HUES48 (cell line): ENCODE data around the gene IL2RA.

Source experiments
- H3K27ac ChIP-seq: one replicate; pipeline ENCODE4 v1.7.0; 2013; ENCODE audit warnings: low read depth, low read length, inconsistent platforms
- H3K27me3 ChIP-seq: 2 replicates; pipeline ENCODE4 v1.6.1; 2013; ENCODE audit warnings: mild to moderate bottlenecking, low read length; ENCODE audit not compliant: control insufficient read depth, insufficient read depth
- H3K36me3 ChIP-seq: 2 replicates; pipeline ENCODE4 v1.6.1; 2013; ENCODE audit warnings: low read length; ENCODE audit not compliant: control insufficient read depth, insufficient read depth
- H3K4me1 ChIP-seq: 2 replicates; pipeline ENCODE4 v1.6.1; 2013; ENCODE audit warnings: mild to moderate bottlenecking, low read length; ENCODE audit not compliant: control insufficient read depth, insufficient read depth
- H3K4me3 ChIP-seq: 2 replicates; pipeline ENCODE4 v1.5.1; 2013; ENCODE audit warnings: mild to moderate bottlenecking, low read depth, low read length
- H3K9ac ChIP-seq: 2 replicates; pipeline ENCODE4 v1.6.1; 2013; ENCODE audit warnings: mild to moderate bottlenecking, low read depth, low read length, moderate library complexity
- H3K9me3 ChIP-seq: 2 replicates; pipeline ENCODE4 v1.6.1; 2013; ENCODE audit warnings: low read length; ENCODE audit not compliant: control insufficient read depth, insufficient read depth

IL2RA gene

DNA sequence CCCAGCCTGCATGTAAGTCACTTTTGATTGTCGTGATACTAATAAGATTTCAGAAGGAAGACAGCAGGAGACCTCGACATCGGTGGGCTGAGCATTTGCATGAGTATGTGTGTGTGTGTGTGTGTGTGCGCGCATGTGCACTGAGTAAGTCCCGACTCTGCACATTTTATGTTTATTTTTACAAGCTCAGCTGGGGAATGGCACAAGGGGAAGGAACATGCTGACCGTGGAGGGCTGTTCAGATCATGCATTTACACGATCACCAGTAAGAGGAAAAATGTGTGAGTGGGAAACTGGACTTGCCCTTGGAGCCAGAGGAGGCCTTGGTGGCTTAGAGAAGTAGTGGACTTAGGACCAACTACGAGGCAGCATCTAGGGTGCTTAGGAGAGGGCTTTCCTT is 41.3 kb downstream of the IL2RA start:
- no peak overlapping the region for H3K9ac ChIP-seq
- H3K4me3 ChIP-seq = no peak overlapping the region
- no peak overlapping the region for H3K27ac ChIP-seq
- H3K36me3 ChIP-seq = no peaks in the 10 kb centered on the region
- H3K4me1 ChIP-seq = no peaks in the 10 kb centered on the region
- H3K27me3 ChIP-seq = no peaks in the 10 kb centered on the region
- H3K9me3 ChIP-seq = no peaks in the 10 kb centered on the region

DNA sequence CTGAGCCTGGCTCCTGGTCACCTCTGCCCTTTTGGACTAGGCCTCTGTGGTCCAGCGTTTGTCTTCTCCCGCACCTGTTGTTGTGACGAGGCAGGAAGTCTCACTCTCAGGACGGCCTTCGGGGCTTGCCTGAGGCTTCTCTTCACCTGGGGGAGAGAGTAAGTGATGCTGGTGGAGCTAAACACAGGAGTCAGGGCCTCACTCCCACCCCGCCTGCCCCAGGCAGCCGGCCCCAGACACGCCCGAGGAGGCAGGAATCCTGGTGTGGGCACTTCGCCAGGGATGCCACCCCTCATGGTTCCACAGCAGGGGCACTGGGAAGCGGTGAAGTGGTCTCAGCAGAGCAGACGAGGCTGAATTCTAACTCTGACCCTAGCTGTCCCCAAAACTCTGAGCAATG is 42.4 kb downstream of the IL2RA start:
- Histone ChIP-seq H3K27ac (no peak overlapping the region), H3K4me3 (no peak overlapping the region), H3K9ac (no peak overlapping the region), H3K27me3 (no peaks in the 10 kb centered on the region), H3K9me3 (no peaks in the 10 kb centered on the region), H3K4me1 (no peaks in the 10 kb centered on the region), H3K36me3 (no peaks in the 10 kb centered on the region)

DNA sequence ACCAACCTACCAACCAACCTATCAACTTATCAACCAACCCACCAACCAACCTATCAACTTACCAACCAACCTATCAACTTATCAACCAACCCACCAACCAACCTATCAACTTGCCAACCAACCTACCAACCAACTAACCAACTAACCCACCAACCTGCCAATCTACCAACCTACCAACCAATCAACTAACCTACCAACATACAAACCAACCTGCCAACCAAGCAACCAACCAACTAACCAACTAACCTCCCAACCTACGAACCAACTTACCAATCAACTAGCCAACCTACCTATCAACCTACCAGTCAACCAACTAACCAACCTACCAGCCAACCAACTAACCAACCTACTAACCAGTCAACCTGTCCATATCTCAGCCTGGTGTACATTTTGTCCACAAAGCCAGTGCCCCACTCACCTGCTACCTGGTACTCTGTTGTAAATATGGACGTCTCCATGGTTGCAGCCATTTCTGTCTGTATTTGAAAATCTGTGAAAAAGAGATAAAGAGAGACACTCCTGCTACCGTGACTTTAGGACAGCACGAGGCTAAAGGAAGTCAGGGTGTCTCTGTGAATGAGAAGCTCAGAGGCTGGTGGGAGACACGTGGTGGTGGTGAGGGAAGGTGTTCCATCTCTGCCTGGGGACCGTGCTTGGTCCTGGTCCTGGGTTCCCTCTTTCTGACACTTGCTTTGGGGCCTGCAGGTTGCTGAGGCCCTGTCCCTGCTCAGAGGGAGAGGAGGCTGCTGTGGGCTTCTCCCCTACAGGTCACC is 43.0 kb downstream of the IL2RA start:
- Histone ChIP-seq H3K9ac (no peak overlapping the region), H3K4me3 (no peak overlapping the region)

DNA sequence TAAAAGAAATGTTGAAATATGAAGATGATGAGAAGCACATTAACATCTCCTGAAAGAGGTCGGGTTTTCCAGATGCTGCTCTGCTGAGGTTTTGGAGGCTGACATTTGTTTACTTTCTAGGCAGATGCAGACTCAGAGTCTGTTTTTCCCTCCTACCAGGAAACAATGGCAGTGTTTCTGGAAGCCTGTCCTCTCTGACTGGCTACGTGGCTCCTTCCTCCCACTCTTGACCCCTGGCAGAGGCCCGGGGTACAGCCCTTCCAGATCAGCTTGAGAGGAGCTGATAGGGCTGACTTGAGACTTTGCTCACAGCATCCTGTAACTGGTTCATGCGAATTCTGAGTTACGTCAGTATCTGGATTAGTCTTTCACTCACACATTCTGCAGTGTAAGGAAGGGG is 43.7 kb downstream of the IL2RA start:
- H3K27me3 ChIP-seq = no peaks in the 10 kb centered on the region
- no peaks in the 10 kb centered on the region for H3K4me1 ChIP-seq
- no peaks in the 10 kb centered on the region for H3K9me3 ChIP-seq
- H3K9ac ChIP-seq = no peak overlapping the region
- H3K4me3 ChIP-seq = no peak overlapping the region
- H3K36me3 ChIP-seq = no peaks in the 10 kb centered on the region
- no peak overlapping the region for H3K27ac ChIP-seq

More for the DNA sequence above, 43.0 kb downstream of the IL2RA start:
- Histone ChIP-seq H3K27ac (no peak overlapping the region), H3K27me3 (no peaks in the 10 kb centered on the region), H3K9me3 (no peaks in the 10 kb centered on the region), H3K36me3 (no peaks in the 10 kb centered on the region), H3K4me1 (no peaks in the 10 kb centered on the region)

DNA sequence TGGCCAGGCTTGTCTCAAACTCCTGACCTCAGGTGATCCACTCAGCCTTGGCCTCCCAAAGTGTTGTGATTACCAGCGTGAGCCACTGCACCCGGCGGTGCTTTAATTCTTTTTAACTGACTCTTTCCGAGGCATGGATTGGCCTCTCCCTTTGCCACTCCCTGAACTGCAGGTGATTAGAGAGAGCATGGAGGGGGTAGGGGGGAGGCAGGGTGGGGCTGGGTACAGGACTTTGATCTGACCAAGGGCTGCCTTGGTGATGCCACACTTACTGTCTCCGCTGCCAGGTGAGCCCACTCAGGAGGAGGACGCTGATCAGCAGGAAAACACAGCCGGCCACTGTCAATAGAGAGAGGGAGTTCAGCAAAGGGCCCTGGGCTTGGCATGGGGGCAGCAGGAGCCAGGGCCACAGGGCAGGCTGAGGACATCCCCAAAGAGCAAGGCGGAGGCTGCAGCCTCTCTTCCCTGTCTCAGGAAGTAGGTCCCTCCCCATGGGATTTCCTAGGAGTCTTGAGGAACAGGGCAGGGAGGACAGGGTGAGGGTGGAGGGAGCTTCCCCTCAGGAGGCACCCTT is 44.3 kb downstream of the IL2RA start:
- Histone ChIP-seq H3K9ac (no peak overlapping the region), H3K4me1 (no peaks in the 10 kb centered on the region), H3K4me3 (no peak overlapping the region), H3K9me3 (no peaks in the 10 kb centered on the region), H3K27ac (no peak overlapping the region), H3K36me3 (no peaks in the 10 kb centered on the region), H3K27me3 (no peaks in the 10 kb centered on the region)

DNA sequence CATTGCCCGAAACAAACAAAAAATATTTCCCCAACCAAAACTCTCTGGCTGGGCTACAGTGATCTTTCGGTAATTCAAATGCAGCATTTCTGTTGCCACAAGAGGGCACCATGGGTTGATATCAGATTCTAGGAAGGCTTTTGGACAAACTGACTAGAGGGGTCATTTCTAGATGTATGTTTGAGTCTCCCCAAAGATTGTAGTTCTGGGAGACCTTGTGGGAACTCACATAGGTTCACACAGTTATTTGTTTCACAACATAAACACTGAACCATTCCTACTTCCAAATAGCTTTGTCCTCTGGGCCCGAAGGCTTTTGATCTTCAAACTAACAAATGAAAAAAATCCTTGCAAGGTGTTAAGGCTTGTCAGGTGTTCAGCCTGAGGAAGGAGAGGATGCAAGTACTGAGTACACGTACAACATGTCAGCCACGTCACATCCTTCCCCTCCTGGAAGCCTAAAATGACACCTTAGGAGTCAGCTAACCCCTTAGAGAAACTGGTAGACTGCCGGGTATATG is 47.9 kb downstream of the IL2RA start:
- Histone ChIP-seq H3K27me3 (no peaks in the 10 kb centered on the region), H3K9ac (no peak overlapping the region), H3K36me3 (no peaks in the 10 kb centered on the region), H3K4me3 (no peak overlapping the region), H3K9me3 (no peaks in the 10 kb centered on the region), H3K4me1 (0 out of 2 replicates have a peak, but pooled peaks cover 4% of the 10 kb centered on the region), H3K27ac (no peak overlapping the region)

DNA sequence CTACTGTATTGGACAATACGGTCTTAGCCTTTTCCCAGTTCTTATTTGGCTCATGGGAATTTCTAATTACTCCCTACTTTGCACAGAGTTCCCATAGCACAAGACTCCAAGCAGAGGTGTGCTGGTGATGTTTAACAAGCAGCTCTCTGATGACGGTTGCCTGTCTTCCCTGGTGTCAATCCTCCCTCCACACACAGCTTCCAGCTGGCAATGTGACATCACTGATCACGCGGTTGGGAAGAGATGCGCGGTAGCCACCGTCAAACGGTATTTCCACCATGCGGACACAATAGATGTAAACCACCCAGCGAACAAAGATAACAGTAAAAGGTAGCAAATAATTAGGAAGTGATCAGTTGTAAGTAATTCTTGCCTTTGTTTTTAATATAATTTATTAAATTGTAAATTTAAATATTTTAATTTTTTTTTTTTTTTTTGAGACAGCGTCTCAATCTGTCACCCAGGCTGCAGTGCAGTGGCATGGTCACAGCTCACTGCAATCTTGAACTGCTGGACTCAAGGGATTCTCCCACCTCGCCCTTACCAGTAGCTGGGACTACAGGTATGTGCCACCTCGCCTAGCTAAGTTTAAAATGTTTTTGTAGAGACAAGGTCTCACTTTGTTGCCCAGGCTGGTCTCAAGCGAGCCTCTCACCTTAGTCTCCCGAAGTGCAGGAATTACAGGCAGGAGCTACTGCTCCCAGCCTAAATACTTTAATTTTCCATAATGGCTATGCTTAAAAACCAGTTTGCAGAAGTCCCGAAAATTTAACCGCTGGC is 48.6 kb downstream of the IL2RA start:
- Histone ChIP-seq H3K9ac (no peak overlapping the region), H3K27ac (no peak overlapping the region), H3K4me1 (0 out of 2 replicates have a peak, but pooled peaks cover 4% of the 10 kb centered on the region), H3K4me3 (no peak overlapping the region), H3K9me3 (no peaks in the 10 kb centered on the region), H3K36me3 (no peaks in the 10 kb centered on the region), H3K27me3 (no peaks in the 10 kb centered on the region)

DNA sequence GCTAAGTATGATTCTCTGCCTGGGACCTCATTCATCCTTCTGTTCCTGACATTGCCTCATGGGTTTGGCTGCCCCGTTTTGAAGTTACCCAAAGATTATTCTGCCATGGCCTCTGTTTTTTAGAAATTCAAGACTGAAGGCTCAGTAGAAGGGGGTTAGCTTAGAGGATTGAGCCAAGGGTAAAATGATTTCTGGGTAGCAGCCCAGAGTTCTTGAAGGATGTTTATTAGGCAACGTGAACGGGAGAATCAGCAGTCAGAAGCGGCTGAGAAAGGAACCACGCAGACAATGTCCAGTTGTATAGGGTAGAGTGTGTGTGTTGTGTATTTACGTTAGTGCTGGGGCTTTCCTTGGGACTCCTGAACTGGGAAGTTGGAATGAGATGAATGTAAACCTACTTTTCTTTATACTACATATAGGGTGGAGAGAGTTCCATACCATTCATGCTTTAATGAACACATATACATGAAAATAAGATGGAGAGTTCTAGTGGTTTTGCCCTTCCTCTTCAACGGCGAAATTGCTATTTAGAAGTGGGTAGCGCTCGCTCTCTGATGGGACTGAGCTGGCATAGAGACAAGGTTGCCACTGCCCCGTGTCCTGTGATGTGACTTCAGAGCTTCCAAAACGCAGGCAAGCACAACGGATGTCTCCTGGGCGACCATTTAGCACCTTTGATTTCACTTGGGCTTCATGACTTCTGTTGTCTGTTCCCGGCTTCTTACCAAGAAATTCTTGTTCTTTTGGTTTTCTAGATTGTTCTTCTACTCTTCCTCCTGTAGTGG is 49.9 kb downstream of the IL2RA start:
- no peaks in the 10 kb centered on the region for H3K27me3 ChIP-seq
- H3K9ac ChIP-seq = no peak overlapping the region
- no peak overlapping the region for H3K4me3 ChIP-seq
- peaks cover 4% of the 10 kb centered on the region; the same call in 1 of the 2 replicates for H3K9me3 ChIP-seq
- H3K4me1 ChIP-seq = 0 out of 2 replicates have a peak, but pooled peaks cover 4% of the 10 kb centered on the region
- no peaks in the 10 kb centered on the region for H3K36me3 ChIP-seq
- H3K27ac ChIP-seq = no peak overlapping the region

DNA sequence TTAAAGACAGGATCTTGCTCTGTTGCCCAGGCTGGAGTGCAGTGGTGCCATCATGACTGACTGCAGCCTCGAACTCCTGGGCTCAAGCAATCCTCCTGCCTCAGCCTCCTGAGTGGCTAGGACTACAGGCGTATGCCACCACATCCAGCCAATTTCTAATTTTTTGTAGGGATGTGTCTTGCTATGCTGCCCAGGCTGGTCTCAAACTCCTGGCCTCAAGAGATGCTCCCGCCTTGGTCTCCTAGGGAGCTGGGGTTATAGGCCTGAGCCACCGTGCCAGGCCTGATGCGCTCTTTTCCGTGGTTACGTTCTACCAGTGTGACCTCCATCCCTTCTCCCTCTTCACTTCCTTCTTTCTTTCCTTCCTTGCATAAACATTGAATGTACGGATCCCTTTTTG is 50.6 kb downstream of the IL2RA start:
- Histone ChIP-seq H3K27ac (no peak overlapping the region), H3K9me3 (peaks cover 6% of the 10 kb centered on the region; the same call in 1 of the 2 replicates)

DNA sequence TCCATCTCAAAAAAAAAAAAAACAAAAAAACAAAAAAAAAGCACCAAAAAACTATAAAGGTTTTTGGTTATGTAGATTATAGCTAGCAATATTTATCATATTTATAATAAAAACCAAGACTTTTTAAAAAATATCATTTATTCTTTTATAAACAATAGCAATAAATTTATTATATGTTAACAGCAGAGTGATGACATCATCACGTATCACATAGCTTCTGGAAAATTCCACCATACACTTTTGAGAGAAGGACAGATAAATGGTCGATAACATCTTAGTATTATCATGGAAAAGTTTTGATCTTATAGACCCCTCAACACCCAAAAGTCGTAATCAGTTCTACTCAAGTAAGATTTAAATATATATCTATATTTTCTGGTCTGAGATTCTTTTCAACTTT is 51.6 kb downstream of the IL2RA start:
- Histone ChIP-seq H3K9me3 (peaks cover 6% of the 10 kb centered on the region; the same call in 1 of the 2 replicates), H3K9ac (no peak overlapping the region), H3K36me3 (no peaks in the 10 kb centered on the region), H3K4me3 (no peak overlapping the region), H3K4me1 (0 out of 2 replicates have a peak, but pooled peaks cover 8% of the 10 kb centered on the region), H3K27ac (no peak overlapping the region), H3K27me3 (no peaks in the 10 kb centered on the region)

More for the DNA sequence above, 50.6 kb downstream of the IL2RA start:
- Histone ChIP-seq H3K9ac (no peak overlapping the region), H3K27me3 (no peaks in the 10 kb centered on the region), H3K4me3 (no peak overlapping the region), H3K36me3 (no peaks in the 10 kb centered on the region), H3K4me1 (0 out of 2 replicates have a peak, but pooled peaks cover 4% of the 10 kb centered on the region)
